ENCODE data around the gene SRPRA.

GRCh38 chr11:126310992-126311310, 42.3 kb upstream of the SRPRA start:
- TF ChIP-seq CTCF (IDR thresholded peaks at IDR 0.05; ENCODE audit: extremely low read depth in 1 of 2, insufficient read depth in 1 of 2, low read depth in 1 of 2, low read length in 2 of 2), result no peak
- TF ChIP-seq JUN (IDR thresholded peaks at IDR 0.05; ENCODE audit: borderline replicate concordance, insufficient read depth, insufficient read length, low read depth), result no peak
- TF ChIP-seq POLR2AphosphoS5 (IDR thresholded peaks at IDR 0.05; ENCODE audit: insufficient read depth, low read depth, low read length), result no peak
- TF ChIP-seq POLR2A (IDR thresholded peaks at IDR 0.05; ENCODE audit: low read depth, low read length), result no peak
- no peak for TF ChIP-seq EZH2 (IDR thresholded peaks at IDR 0.05; ENCODE audit: borderline replicate concordance, low read depth, low read length, severe bottlenecking)
- no peak for TF ChIP-seq FOS (IDR thresholded peaks at IDR 0.05; ENCODE audit: borderline replicate concordance, insufficient read depth, low read length)
